ENCODE data around the gene LBH.

DNA sequence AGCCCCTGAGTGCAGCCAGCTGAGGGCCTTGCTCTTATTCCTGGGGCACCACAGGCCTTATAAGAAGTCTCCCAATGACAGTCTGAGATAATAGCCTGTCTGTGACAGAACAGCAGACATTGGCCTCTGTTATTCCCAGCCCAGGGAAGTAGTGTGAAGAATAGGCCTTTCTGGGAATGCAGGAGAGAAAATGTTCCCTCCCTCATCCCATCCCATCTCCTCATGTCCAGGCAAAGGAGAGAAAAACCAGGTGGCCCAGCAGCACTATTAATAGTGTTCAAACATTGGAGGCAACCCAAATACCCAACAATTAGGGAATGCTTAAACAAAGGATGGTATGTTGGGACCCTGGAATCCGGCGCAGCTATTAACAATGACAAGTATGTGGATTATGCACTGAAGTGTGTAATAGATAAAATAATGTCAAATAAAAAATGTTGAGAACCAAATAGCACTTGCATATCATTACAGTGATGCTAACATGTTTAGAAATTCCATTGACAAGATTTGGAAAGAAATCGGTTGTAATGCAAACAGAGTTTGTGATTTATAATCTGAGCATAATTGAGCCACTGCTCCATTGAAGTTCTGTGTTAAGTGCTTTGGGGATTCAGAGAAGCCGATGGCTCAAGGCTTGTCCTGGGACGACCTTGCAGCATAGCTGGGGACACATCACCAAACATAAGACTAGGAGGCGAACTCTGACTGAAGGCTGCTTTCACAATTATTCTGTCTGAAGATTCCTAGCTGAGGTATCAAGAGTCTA lies 69.3 kb downstream of the LBH start:
- TF ChIP-seq, protein P1, sequence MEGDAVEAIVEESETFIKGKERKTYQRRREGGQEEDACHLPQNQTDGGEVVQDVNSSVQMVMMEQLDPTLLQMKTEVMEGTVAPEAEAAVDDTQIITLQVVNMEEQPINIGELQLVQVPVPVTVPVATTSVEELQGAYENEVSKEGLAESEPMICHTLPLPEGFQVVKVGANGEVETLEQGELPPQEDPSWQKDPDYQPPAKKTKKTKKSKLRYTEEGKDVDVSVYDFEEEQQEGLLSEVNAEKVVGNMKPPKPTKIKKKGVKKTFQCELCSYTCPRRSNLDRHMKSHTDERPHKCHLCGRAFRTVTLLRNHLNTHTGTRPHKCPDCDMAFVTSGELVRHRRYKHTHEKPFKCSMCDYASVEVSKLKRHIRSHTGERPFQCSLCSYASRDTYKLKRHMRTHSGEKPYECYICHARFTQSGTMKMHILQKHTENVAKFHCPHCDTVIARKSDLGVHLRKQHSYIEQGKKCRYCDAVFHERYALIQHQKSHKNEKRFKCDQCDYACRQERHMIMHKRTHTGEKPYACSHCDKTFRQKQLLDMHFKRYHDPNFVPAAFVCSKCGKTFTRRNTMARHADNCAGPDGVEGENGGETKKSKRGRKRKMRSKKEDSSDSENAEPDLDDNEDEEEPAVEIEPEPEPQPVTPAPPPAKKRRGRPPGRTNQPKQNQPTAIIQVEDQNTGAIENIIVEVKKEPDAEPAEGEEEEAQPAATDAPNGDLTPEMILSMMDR (conservative IDR thresholded peaks at IDR 0.05; ENCODE audit: low read depth in 2 of 2), result no peak
- TF ChIP-seq, protein P2, sequence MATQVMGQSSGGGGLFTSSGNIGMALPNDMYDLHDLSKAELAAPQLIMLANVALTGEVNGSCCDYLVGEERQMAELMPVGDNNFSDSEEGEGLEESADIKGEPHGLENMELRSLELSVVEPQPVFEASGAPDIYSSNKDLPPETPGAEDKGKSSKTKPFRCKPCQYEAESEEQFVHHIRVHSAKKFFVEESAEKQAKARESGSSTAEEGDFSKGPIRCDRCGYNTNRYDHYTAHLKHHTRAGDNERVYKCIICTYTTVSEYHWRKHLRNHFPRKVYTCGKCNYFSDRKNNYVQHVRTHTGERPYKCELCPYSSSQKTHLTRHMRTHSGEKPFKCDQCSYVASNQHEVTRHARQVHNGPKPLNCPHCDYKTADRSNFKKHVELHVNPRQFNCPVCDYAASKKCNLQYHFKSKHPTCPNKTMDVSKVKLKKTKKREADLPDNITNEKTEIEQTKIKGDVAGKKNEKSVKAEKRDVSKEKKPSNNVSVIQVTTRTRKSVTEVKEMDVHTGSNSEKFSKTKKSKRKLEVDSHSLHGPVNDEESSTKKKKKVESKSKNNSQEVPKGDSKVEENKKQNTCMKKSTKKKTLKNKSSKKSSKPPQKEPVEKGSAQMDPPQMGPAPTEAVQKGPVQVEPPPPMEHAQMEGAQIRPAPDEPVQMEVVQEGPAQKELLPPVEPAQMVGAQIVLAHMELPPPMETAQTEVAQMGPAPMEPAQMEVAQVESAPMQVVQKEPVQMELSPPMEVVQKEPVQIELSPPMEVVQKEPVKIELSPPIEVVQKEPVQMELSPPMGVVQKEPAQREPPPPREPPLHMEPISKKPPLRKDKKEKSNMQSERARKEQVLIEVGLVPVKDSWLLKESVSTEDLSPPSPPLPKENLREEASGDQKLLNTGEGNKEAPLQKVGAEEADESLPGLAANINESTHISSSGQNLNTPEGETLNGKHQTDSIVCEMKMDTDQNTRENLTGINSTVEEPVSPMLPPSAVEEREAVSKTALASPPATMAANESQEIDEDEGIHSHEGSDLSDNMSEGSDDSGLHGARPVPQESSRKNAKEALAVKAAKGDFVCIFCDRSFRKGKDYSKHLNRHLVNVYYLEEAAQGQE (IDR thresholded peaks at IDR 0.05; ENCODE audit: unreplicated experiment), result no peak
